Measurements from ENCODE around the gene HS2ST1. TPM values are rescaled to one million over a fixed set of nuclear protein-coding genes. Genes with fewer than 3 reads are reported as not detected.
"Not testable (repeated sequence)": the region's sequence is repeated elsewhere in the genome, so short reads cannot be mapped to it uniquely, and the experiment has no call there.

Gene HS2ST1
- total RNA-seq, 2 donors from 2014 or later: 6.5 to 10.4 TPM

- no peaks in the 10 kb centered on the region for H3K27me3 ChIP-seq (replicated peaks; ENCODE audit: insufficient read depth)
- TF ChIP-seq CTCF (IDR thresholded peaks at IDR 0.05): no peak
- DNase-seq (ENCODE audit: low spot score) (no peak), ATAC-seq (ENCODE audit: insufficient number of reproducible peaks, low FRiP score, low read depth) (no peak)
- H3K4me3 ChIP-seq: no peak overlapping the region
- H3K36me3 ChIP-seq: no peaks in the 10 kb centered on the region
- peaks cover 3 to 9% of the 10 kb centered on the region in 2 donors for H3K4me1 ChIP-seq (ENCODE audit: control insufficient read depth in 1 of 2, low read depth in 2 of 2)
- no peak overlapping the region for H3K27ac ChIP-seq
- no peaks in the 10 kb centered on the region for H3K9me3 ChIP-seq
Observed at GRCh38 chr1:87061742-87062156, 147.3 kb downstream of the HS2ST1 start.

- no peaks in the 10 kb centered on the region for H3K27me3 ChIP-seq (replicated peaks; ENCODE audit: insufficient read depth)
- no peak overlapping the region for H3K4me3 ChIP-seq
- peaks cover 3 to 9% of the 10 kb centered on the region in 2 donors for H3K4me1 ChIP-seq (ENCODE audit: control insufficient read depth in 1 of 2, low read depth in 2 of 2)
- no peaks in the 10 kb centered on the region for H3K36me3 ChIP-seq
- ATAC-seq (ENCODE audit: insufficient number of reproducible peaks, low FRiP score, low read depth) (no peak), DNase-seq (ENCODE audit: low spot score) (no peak)
- no peak for TF ChIP-seq CTCF (IDR thresholded peaks at IDR 0.05)
- H3K9me3 ChIP-seq: no peaks in the 10 kb centered on the region
- H3K27ac ChIP-seq: no peak overlapping the region
Observed at GRCh38 chr1:87062687-87063086, 148.3 kb downstream of the HS2ST1 start.

GRCh38 chr1:87064309-87064708, 149.9 kb downstream of the HS2ST1 start:
- no peaks in the 10 kb centered on the region for H3K9me3 ChIP-seq
- no peak overlapping the region for H3K27ac ChIP-seq
- H3K4me3 ChIP-seq: no peak overlapping the region
- H3K27me3 ChIP-seq (replicated peaks; ENCODE audit: insufficient read depth): no peaks in the 10 kb centered on the region
- no peaks in the 10 kb centered on the region for H3K36me3 ChIP-seq
- peak; percentile 43 for ATAC-seq (ENCODE audit: insufficient number of reproducible peaks, low FRiP score, low read depth)
- no peaks in the 10 kb centered on the region for H3K4me1 ChIP-seq (ENCODE audit: control insufficient read depth in 1 of 2, low read depth in 2 of 2)
- TF ChIP-seq CTCF (IDR thresholded peaks at IDR 0.05): no peak
- no peak for DNase-seq (ENCODE audit: low spot score)

GRCh38 chr1:87064986-87065385, 150.6 kb downstream of the HS2ST1 start:
- no peaks in the 10 kb centered on the region for H3K36me3 ChIP-seq
- DNase-seq (ENCODE audit: low spot score) (no peak), ATAC-seq (ENCODE audit: insufficient number of reproducible peaks, low FRiP score, low read depth) (no peak)
- no peak for TF ChIP-seq CTCF (IDR thresholded peaks at IDR 0.05)
- no peaks in the 10 kb centered on the region for H3K27me3 ChIP-seq (replicated peaks; ENCODE audit: insufficient read depth)
- no peak overlapping the region for H3K4me3 ChIP-seq
- no peak overlapping the region for H3K27ac ChIP-seq
- no peaks in the 10 kb centered on the region for H3K4me1 ChIP-seq (ENCODE audit: control insufficient read depth in 1 of 2, low read depth in 2 of 2)
- no peaks in the 10 kb centered on the region for H3K9me3 ChIP-seq

- H3K36me3 ChIP-seq; H3K9me3 ChIP-seq; H3K27me3 ChIP-seq (replicated peaks; ENCODE audit: insufficient read depth); H3K4me3 ChIP-seq; H3K27ac ChIP-seq; H3K4me1 ChIP-seq (ENCODE audit: control insufficient read depth in 1 of 2, low read depth in 2 of 2); ATAC-seq (ENCODE audit: insufficient number of reproducible peaks, low FRiP score, low read depth); DNase-seq (ENCODE audit: low spot score): not testable (repeated sequence)
Observed at GRCh38 chr1:87066708-87067107, 152.3 kb downstream of the HS2ST1 start.

GRCh38 chr1:87072411-87072810, 158.0 kb downstream of the HS2ST1 start:
- TF ChIP-seq CTCF (IDR thresholded peaks at IDR 0.05): no peak
- no peak for ATAC-seq (ENCODE audit: insufficient number of reproducible peaks, low FRiP score, low read depth)
- no peak for DNase-seq (ENCODE audit: low spot score)

More at GRCh38 chr1:87072411-87072810, 158.0 kb downstream of the HS2ST1 start:
- Histone ChIP-seq H3K4me1 (ENCODE audit: control insufficient read depth in 1 of 2, low read depth in 2 of 2) (peaks cover 6 to 9% of the 10 kb centered on the region in 2 donors), H3K27ac (no peak overlapping the region), H3K36me3 (no peaks in the 10 kb centered on the region), H3K4me3 (no peak overlapping the region), H3K9me3 (no peaks in the 10 kb centered on the region), H3K27me3 (replicated peaks; ENCODE audit: insufficient read depth) (no peaks in the 10 kb centered on the region)

Data from thoracic aorta (tissue), 2 donors.